HPDE6-E6E7 (cell line): Measurements from ENCODE around the gene NAT16.

ENCODE experiments used
- DNase-seq: peaks from one replicate; pipeline ENCODE4 v3.0.0; 2011; ENCODE audit warnings: missing footprints; ENCODE audit errors: extremely low spot score

Gene NAT16

DNA sequence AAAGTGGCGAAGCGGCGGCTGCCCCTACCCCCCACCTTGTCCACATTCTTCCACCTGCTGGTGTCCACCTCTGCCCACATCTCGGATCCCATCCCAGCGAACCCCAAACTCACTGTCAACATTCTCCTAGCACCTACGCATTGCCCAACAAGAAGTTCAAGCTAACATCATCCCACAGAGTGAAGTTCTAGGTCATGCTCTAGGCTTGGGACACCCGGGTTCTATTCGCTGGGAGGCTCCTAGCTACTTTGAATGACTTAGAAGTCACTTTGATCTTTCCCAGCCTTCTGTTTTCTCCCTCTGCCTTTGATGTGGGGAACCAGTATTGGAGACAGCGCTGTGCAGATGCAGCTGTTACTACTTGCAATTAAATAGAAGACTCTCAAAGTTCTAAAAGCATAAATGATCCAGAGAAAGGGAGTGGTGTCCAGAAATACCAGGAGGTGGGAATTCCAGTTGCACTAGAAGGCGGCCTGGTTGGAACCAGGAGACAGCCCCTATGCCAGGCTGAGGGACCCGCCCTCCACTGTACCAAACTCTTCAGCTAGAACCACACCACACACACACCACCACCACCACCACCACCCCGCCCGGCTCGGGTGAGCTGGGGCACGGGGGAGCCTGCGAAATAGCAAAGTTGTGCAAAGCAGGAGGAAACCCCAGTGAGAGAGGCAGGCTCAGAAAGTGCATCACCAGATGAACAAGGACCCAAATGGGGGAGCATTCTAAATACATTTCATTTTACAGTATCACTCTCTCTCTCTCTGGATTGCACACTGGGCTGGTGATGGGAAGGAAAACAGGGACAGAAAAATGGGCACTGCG, 9.3 kb downstream of the NAT16 start:
- DNase-seq = no peak

DNA sequence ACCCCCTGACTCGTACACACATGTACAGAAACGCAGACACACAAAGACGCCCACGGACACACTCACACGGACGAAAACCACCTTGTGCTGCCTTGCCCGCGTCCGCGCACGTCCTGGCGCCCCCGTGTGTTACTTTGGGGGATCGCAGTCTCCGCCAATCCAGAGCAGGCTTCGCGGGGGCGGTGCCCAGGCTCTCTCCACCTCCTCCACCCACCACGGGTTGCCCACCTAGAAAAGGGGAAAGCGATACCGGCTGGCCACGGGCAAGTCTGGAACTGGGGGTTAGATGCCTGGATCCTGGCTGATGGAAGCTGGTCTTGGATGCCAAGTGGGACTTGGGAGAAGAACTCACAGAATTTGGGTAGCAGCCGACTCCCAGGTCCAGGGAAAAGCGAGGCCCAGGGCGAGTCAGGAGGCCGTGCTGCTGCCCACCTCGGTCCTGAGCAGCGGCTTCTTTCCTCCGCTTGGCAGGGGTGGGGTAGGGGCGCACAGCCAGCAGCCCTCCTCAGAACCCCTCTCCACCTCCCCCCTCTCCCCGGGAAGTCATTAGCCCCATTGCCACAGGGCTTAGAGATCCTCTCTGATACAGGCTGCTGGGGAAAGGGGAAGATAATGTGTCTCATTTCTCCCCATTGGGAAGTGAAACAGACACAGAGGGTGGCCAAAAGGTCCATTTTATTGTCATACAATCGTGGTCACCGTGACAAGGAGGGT, 10.1 kb downstream of the NAT16 start:
- DNase-seq = no peak

GRCh38 chr7:101169110-101169837, 10.8 kb downstream of the NAT16 start:
- no peak for DNase-seq

GRCh38 chr7:101168412-101169049, 11.6 kb downstream of the NAT16 start:
- no peak for DNase-seq

GRCh38 chr7:101167645-101168411, 12.3 kb downstream of the NAT16 start:
- no peak for DNase-seq

DNA sequence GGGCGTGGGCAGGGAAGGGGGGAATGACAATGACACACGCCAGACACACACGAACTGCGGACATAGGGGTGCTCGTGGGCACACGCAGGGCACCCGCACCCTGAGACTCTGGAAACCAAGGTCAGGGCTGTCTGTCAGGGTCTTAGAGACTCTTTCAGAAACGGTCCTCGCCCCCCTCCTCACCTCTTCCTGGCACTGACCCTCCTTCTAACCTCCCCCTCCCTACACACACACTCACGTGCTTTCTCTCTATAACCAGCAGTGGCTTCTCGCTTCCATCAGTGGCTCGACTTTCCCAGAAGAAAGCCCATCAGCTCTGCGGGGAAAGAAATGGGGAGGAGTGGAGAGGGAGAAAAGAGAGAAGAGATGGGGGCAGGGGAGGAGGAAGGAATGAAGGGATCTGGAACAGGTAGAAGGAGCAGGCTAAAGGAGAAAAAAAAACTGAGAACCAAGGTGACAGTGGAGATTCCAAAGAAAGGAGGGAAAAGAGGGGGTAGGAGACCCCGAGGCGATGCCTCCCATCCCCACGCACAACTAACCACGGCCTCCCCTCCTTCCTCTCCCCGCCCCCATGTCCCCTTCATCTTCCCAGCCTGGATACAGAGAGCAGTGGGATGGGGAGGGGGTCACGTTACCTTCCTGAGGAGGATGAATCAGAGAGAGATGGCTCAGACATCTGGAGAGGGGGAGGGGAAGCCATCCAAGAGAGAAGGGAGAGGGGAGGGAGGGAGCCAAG, 13.0 kb downstream of the NAT16 start:
- no peak for DNase-seq

- DNase-seq = no peak
Observed at GRCh38 chr7:101166648-101166908, 13.5 kb downstream of the NAT16 start.

DNA sequence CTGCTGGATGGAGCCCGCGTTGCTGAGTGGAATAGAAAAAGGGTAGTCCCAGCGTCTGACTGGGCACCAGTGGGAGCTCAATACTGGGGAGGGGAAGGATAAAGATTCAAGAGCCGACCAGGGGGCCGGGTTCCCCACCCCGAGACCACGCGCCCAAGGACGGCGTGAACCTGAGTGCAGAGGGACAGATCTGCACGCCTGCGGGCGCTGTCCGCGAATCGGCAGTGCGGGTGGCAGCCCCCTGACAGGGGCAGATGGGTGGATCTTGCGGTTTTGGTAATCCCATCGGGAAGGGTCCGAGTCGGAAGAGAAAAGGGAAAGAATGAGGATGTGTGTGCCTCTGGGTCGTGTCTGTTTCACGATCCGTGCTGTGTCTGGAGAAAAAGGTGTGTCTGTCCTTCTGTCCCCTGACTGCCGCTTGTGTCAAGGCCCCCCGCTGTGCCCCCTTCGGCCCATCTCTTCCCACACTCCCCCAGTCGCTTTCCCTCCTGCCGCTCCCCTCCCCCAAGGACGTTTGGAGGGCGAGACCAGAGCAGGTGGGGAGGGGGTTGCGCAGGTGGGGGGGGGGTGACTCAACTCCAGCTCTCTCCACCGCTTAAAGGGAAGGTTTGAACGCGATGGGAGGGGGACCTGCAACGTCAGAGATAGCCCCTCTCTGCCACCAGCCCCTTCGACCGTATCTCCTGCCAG, 14.0 kb downstream of the NAT16 start:
- DNase-seq = no peak

GRCh38 chr7:101165075-101165957, 14.8 kb downstream of the NAT16 start, which contains the start of gene VGF:
TSS of gene VGF (minus strand) at chr7:101165569. CDS start at chr7:101164843, 726 bp downstream.
- peak; percentile 91 for DNase-seq

DNA sequence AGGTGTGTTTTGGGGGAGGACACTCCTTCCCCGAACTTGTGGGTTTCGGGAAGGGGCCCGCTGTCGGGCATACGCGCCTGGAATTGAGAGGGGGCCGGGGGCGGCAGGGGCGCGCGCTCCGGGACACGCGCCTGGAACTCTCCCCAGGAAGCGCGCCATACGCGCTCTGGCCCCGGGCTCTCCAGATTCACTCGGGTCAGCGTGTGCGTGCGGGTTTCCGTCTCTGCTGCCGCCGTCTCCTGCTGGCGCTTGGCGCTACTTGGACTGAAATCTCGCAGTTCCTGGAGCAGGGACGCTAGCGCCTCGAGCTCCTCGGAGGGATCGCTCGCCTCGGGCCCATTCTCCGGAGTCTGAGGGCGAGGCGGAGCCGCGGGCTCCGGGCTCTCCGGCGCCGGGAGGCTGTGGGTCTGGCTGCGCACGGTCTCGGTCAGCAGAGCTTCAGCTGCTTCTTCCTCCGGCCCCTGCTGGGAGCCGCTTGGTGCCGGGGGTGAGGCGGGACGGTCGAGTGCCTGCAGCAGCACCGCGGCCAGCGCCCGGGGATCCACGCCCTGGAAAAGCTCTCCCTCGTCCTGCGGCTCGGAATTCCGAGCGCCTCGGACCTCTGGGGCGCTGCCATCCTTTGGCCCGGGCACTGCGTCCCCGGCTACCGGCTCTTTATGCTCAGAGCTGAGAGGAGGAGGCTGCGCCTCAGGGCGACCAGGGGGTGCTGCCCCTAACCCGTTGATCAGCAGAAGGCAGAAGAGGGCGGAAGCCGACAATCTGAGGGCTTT, 15.8 kb downstream of the NAT16 start:
- DNase-seq = no peak

GRCh38 chr7:101163279-101164070, 16.6 kb downstream of the NAT16 start:
- no peak for DNase-seq

GRCh38 chr7:101162551-101163278, 17.4 kb downstream of the NAT16 start:
- DNase-seq = peak; percentile 66

DNA sequence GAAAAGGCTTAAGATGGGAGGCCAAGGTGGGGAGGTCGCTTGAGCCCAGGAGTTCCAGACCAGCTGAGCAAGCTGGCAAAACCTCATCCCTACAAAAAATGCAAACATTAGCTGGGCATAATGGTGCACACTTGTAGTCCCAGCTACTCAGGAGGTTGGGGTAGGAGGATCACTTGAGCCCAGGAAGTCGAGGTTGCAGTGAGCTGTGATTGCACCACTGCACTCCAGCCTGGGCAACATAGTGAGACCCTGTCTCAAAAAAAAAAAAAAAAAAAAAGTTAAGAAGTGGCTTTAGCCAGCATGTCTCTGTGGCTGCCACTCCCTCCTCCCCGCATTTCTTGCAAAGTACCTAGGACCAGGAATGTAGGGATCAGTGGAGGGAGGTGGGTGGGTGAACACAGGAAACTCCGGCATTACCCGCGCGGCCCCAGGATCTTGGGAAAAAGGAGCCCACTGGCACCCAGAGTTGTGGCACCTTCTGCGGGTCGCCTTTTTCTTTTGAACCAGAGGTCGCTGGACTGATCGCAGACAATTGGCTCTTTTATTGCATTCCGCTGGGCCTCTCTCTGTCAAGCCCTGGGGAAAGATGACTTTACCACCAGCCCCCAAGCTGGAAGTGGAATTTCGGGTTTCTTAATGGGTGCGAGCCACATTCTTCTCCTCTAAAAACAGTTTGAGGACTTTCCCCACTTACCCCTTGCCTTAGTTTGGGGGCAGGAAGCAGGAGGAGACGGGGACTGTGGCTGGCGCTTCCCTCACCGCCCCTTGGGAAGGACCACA, 18.2 kb downstream of the NAT16 start:
- DNase-seq = no peak

GRCh38 chr7:101160910-101161309, 19.2 kb downstream of the NAT16 start:
- DNase-seq = no peak

GRCh38 chr7:101159696-101160674, 20.1 kb downstream of the NAT16 start:
- peak; percentile 71 for DNase-seq
